OCI-LY3 (cell line): ENCODE data around the gene NFIA.

Source experiments
- H2AFZ ChIP-seq: fragments of 200-600, 300-600 bp; shearing (Covaris generic); 2 replicates; pipeline ENCODE4 v1.6.0; 2014; ENCODE audit warnings: antibody characterized with exemption, low read depth, low read length
- H3K27ac ChIP-seq: fragments of 200-600, 300-600 bp; sonication (generic); 2 replicates; pipeline ENCODE4 v1.5.1; 2014; ENCODE audit warnings: mild to moderate bottlenecking, low read length, moderate library complexity, mixed read lengths
- H3K27me3 ChIP-seq: fragments of 200-600, 300-600 bp; sonication (generic); 2 replicates; pipeline ENCODE4 v1.6.1; 2014; ENCODE audit warnings: low read depth, low read length, mixed read lengths
- H3K36me3 ChIP-seq: fragments of 200-600, 300-600 bp; sonication (generic); replicated peaks from 2 replicates; pipeline ENCODE3; 2014; ENCODE audit warnings: low read depth, low read length, mixed read lengths
- H3K4me1 ChIP-seq: fragments of 300-600, 200-600 bp; sonication (generic); 2 replicates; pipeline ENCODE4 v1.6.1; 2014; ENCODE audit warnings: low read length, mixed read lengths
- H3K4me2 ChIP-seq: fragments of 200-600, 300-600 bp; sonication (generic); 2 replicates; pipeline ENCODE4 v1.6.1; 2014; ENCODE audit warnings: low read length, mixed read lengths
- H3K4me3 ChIP-seq: fragments of 300-600, 200-600 bp; sonication (generic); 2 replicates; pipeline ENCODE4 v1.5.1; 2014; ENCODE audit warnings: antibody characterized with exemption, mild to moderate bottlenecking, low read length, moderate library complexity
- H3K79me2 ChIP-seq: fragments of 300-600, 200-600 bp; shearing (Covaris generic); 2 replicates; pipeline ENCODE4 v1.6.1; 2014; ENCODE audit warnings: mild to moderate bottlenecking, low read length, mixed read lengths
- H3K9ac ChIP-seq: fragments of 300-600, 200-600 bp; shearing (Covaris generic); 2 replicates; pipeline ENCODE4 v1.6.0; 2014; ENCODE audit warnings: mild to moderate bottlenecking, low read length, moderate library complexity
- H3K9me3 ChIP-seq: fragments of 200-600, 300-600 bp; shearing (Covaris generic); 2 replicates; pipeline ENCODE4 v1.6.1; 2014; ENCODE audit warnings: low read length, mixed read lengths; ENCODE audit not compliant: insufficient read depth
- H4K20me1 ChIP-seq: fragments of 200-600, 300-600 bp; sonication (generic); 2 replicates; pipeline ENCODE4 v1.6.1; 2016; ENCODE audit warnings: low read length, mixed read lengths; ENCODE audit not compliant: insufficient read depth
- EZH2phosphoT487 ChIP-seq: fragments of 200-600 bp; shearing (Covaris generic); IDR thresholded peaks from 2 replicates; pipeline ENCODE4 v1.6.1; 2018; ENCODE audit warnings: antibody characterized with exemption, mixed run types, low read depth
- TF ChIP-seq, protein P1 (sequence below): fragments of 200-600, 300-600 bp; sonication (generic); IDR thresholded peaks from 2 replicates; pipeline ENCODE4 v1.5.1; 2014; ENCODE audit warnings: antibody characterized with exemption, low read length, low read depth

The NFIA gene

GRCh38 chr1:61378494-61379180 is 296.3 kb downstream of the NFIA start:
- Histone ChIP-seq H2AFZ (no peak overlapping the region), H3K9me3 (no peaks in the 10 kb centered on the region), H4K20me1 (no peaks in the 10 kb centered on the region), H3K9ac (no peak overlapping the region), H3K27ac (no peak overlapping the region), H3K79me2 (no peaks in the 10 kb centered on the region), H3K27me3 (peaks cover 30% of the 10 kb centered on the region; the same call in 1 of the 2 replicates), H3K4me2 (no peak overlapping the region), H3K4me1 (no peaks in the 10 kb centered on the region), H3K4me3 (no peak overlapping the region), H3K36me3 (no peaks in the 10 kb centered on the region)
- TF ChIP-seq, protein P1, sequence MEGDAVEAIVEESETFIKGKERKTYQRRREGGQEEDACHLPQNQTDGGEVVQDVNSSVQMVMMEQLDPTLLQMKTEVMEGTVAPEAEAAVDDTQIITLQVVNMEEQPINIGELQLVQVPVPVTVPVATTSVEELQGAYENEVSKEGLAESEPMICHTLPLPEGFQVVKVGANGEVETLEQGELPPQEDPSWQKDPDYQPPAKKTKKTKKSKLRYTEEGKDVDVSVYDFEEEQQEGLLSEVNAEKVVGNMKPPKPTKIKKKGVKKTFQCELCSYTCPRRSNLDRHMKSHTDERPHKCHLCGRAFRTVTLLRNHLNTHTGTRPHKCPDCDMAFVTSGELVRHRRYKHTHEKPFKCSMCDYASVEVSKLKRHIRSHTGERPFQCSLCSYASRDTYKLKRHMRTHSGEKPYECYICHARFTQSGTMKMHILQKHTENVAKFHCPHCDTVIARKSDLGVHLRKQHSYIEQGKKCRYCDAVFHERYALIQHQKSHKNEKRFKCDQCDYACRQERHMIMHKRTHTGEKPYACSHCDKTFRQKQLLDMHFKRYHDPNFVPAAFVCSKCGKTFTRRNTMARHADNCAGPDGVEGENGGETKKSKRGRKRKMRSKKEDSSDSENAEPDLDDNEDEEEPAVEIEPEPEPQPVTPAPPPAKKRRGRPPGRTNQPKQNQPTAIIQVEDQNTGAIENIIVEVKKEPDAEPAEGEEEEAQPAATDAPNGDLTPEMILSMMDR: no peak
- TF ChIP-seq EZH2phosphoT487: no peak

DNA sequence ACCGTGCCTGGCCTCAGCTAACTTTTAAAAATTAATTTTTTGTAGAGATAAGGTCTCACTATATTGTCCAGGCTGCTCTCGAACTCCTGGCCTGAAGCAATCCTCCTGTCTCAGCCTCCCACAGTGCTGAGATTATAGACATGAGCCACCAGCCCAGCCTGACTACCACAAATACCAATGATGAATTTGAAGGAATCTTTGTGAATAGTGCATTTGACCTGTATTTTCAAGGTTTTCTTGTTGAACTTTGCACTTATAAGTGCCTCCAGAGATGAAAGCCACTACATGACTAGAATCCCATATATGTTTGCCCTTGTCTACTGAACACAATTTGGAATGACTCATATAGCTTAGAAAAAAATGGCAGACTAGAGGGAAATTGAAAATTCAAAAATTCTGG is 297.3 kb downstream of the NFIA start:
- Histone ChIP-seq H3K9me3 (no peaks in the 10 kb centered on the region), H4K20me1 (no peaks in the 10 kb centered on the region), H3K4me3 (no peak overlapping the region), H3K4me1 (no peaks in the 10 kb centered on the region), H3K36me3 (no peaks in the 10 kb centered on the region), H3K79me2 (no peaks in the 10 kb centered on the region), H3K4me2 (no peak overlapping the region), H3K9ac (no peak overlapping the region), H3K27ac (no peak overlapping the region), H2AFZ (no peak overlapping the region), H3K27me3 (peaks cover 37% of the 10 kb centered on the region; the same call in 1 of the 2 replicates)
- TF ChIP-seq EZH2phosphoT487: no peak
- TF ChIP-seq, protein P1: no peak

DNA sequence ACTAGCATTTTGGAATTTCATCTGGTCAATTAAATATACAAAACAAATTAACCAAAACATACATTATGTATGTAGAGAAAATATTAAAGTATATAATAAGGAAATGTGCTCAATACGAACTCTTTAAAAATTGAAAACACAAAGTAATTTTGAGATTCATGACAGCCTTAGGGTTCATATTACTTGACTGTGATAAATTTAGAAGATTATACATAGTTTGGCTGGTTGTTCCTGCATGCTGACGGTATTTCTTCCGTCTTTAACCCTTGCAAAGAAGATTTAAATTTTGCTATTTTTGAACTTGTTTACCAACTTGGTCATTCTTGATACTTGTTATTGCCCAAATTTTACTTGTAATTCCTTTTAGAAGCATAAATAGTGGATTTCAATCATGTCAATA is 298.2 kb downstream of the NFIA start:
- Histone ChIP-seq H2AFZ (no peak overlapping the region), H3K79me2 (no peaks in the 10 kb centered on the region), H3K27ac (no peak overlapping the region), H3K4me3 (no peak overlapping the region), H3K9me3 (no peaks in the 10 kb centered on the region), H3K27me3 (peaks cover 38% of the 10 kb centered on the region; the same call in 1 of the 2 replicates), H4K20me1 (no peaks in the 10 kb centered on the region), H3K4me2 (no peak overlapping the region), H3K36me3 (no peaks in the 10 kb centered on the region), H3K4me1 (no peaks in the 10 kb centered on the region), H3K9ac (no peak overlapping the region)
- TF ChIP-seq, protein P1: no peak
- no peak for TF ChIP-seq EZH2phosphoT487

GRCh38 chr1:61386323-61386722 is 304.0 kb downstream of the NFIA start:
- Histone ChIP-seq H3K27me3 (peaks cover 55% of the 10 kb centered on the region), H3K27ac (no peak overlapping the region), H3K4me1 (peaks cover 9% of the 10 kb centered on the region), H3K9ac (no peak overlapping the region), H4K20me1 (no peaks in the 10 kb centered on the region), H3K79me2 (no peaks in the 10 kb centered on the region), H2AFZ (no peak overlapping the region), H3K9me3 (no peaks in the 10 kb centered on the region), H3K4me3 (no peak overlapping the region), H3K36me3 (no peaks in the 10 kb centered on the region), H3K4me2 (no peak overlapping the region)
- TF ChIP-seq, protein P1: no peak
- no peak for TF ChIP-seq EZH2phosphoT487
